HFF-Myc (cell line): Measurements from ENCODE around the gene TPRA1.

ENCODE experiments used
- DNase-seq: peaks from one replicate; pipeline ENCODE4 v3.0.0-alpha.2; 2011; ENCODE audit warnings: low read depth; ENCODE audit errors: extremely low read depth
- H3K4me3 ChIP-seq: replicated peaks from 2 replicates; pipeline ENCODE4 v1.5.1; 2011; ENCODE audit warnings: low read depth, mild to moderate bottlenecking, control low read depth, low read length
- TF ChIP-seq, protein P1 (sequence below): IDR thresholded peaks from 2 replicates; pipeline ENCODE4 v1.5.1; 2012; ENCODE audit warnings: mild to moderate bottlenecking, low read depth, low read length, control low read depth; ENCODE audit errors: missing control alignments

TPRA1 gene

GRCh38 chr3:127604035-127604434 is 13.5 kb upstream of the TPRA1 start:
- no peak overlapping the region for H3K4me3 ChIP-seq
- DNase-seq, result no peak
- TF ChIP-seq, protein P1, sequence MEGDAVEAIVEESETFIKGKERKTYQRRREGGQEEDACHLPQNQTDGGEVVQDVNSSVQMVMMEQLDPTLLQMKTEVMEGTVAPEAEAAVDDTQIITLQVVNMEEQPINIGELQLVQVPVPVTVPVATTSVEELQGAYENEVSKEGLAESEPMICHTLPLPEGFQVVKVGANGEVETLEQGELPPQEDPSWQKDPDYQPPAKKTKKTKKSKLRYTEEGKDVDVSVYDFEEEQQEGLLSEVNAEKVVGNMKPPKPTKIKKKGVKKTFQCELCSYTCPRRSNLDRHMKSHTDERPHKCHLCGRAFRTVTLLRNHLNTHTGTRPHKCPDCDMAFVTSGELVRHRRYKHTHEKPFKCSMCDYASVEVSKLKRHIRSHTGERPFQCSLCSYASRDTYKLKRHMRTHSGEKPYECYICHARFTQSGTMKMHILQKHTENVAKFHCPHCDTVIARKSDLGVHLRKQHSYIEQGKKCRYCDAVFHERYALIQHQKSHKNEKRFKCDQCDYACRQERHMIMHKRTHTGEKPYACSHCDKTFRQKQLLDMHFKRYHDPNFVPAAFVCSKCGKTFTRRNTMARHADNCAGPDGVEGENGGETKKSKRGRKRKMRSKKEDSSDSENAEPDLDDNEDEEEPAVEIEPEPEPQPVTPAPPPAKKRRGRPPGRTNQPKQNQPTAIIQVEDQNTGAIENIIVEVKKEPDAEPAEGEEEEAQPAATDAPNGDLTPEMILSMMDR, result no peak

DNA sequence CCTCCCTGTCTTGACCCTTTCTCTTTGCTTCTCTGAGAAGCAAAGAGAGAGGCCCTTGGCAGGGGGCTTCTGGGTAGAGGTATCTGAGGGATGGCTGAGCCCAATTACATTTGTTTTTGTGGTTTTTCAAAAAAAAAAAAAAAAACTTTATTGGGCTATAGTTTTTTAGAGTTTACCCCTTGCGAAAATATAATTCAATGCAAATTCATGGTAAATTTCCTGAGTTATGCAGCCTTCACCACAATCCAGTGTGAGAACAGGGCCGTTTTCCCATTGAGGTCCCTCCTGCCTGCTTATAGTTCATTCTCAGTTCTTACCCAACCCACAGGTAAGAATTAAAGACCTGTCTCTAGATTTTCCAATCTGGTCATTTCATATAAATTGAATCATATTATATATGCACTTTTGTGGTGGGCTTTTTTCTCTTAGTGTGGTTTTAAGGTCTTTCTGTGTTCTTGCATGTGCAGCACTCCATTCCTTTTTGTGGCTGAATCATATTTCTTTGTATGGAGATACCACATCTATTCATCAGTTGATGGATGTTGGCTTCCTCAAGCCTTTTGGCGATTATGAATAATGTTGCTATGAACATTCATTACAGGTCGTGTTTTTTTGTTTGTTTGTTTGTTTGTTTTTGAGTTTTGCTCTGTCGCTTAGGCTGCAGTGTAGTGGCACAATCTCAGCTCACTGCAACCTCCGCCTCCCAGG is 10.4 kb upstream of the TPRA1 start:
- TF ChIP-seq, protein P1, result no peak
- H3K4me3 ChIP-seq, result peak overlapping the region; percentile 81

DNA sequence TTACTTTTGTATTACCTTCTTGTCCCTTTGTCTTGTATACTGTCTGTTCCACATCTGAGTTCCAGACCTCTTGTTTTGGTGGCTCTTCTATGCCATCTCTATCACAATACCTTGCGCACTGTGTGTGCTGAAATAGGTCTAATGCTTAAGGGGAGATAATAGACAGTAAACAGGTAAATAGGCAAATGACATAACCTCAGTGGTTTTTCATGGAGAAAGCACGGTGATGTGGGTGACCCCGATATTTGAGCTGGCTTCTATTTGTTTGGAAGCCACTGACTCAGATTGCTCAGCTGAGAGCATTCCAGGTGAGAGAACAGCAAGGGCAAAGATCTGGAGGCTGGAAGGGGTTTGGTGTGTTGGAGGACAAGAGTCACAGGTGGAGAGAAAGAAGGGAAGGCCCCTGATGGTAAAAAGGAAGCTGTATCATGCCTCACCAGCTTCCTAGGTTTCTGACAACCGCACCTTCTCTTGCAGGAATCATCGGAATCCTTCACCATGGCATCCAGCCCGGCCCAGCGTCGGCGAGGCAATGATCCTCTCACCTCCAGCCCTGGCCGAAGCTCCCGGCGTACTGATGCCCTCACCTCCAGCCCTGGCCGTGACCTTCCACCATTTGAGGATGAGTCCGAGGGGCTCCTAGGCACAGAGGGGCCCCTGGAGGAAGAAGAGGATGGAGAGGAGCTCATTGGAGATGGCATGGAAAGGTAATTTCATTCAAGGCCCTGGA is 8.5 kb upstream of the TPRA1 start:
- TF ChIP-seq, protein P1, result no peak
- peak overlapping the region; percentile 81 for H3K4me3 ChIP-seq
- DNase-seq, result no peak

More for the DNA sequence above, 10.4 kb upstream of the TPRA1 start:
- no peak for DNase-seq

- H3K4me3 ChIP-seq, result peak overlapping the region; percentile 81
- no peak for DNase-seq
- TF ChIP-seq, protein P1, result no peak
Measured at GRCh38 chr3:127597020-127597771, 6.7 kb upstream of the TPRA1 start.

GRCh38 chr3:127595303-127595702 is 4.8 kb upstream of the TPRA1 start:
- H3K4me3 ChIP-seq, result no peak overlapping the region
- TF ChIP-seq, protein P1, result no peak
- DNase-seq, result no peak

- DNase-seq, result no peak
- TF ChIP-seq, protein P1, result no peak
- H3K4me3 ChIP-seq, result no peak overlapping the region
Measured at GRCh38 chr3:127593178-127593577, 2.6 kb upstream of the TPRA1 start.
